SK-N-MC (cell line): ENCODE results near the gene ATP6V1G1.

ENCODE experiments used
- DNase-seq: peaks from one replicate; pipeline ENCODE4 v3.0.0-alpha.2; 2011; ENCODE audit warnings: low read depth, low spot score
- H3K27ac ChIP-seq: fragments of 200-600 bp; sonication (generic); 2 replicates; pipeline ENCODE4 v1.5.1; 2016; ENCODE audit warnings: mixed run types
- H3K36me3 ChIP-seq: fragments of 200-600 bp; sonication (generic); 2 replicates; pipeline ENCODE4 v1.6.1; 2017; ENCODE audit warnings: antibody characterized with exemption, low read length, mixed read lengths; ENCODE audit not compliant: insufficient read depth
- H3K4me3 ChIP-seq: fragments of 200-600 bp; sonication (generic); 2 replicates; pipeline ENCODE4 v1.5.1; 2016
- H3K9ac ChIP-seq: fragments of 200-600 bp; sonication (generic); 2 replicates; pipeline ENCODE4 v1.8.0; 2017; ENCODE audit warnings: mixed run types, mixed read lengths; ENCODE audit not compliant: insufficient read length
- H3K9me3 ChIP-seq: fragments of 200-600 bp; sonication (generic); 2 replicates; pipeline ENCODE4 v1.6.1; 2017; ENCODE audit warnings: low read depth, mild to moderate bottlenecking, antibody characterized with exemption, low read length, moderate library complexity, mixed read lengths
- EZH2 ChIP-seq: fragments of 200-600 bp; sonication (generic); IDR thresholded peaks from one replicate; pipeline ENCODE4 v1.6.1; 2017; ENCODE audit warnings: antibody characterized with exemption
- FOXP2 ChIP-seq: optimal IDR thresholded peaks from 2 replicates; pipeline ENCODE3; 2011; ENCODE audit warnings: mild to moderate bottlenecking, moderate library complexity; ENCODE audit not compliant: insufficient read depth; ENCODE audit errors: extremely low read length, control extremely low read depth
- POLR2AphosphoS5 ChIP-seq: IDR thresholded peaks from 2 replicates; pipeline ENCODE4 v1.6.1; 2012; ENCODE audit warnings: mild to moderate bottlenecking, low read depth, low read length, borderline replicate concordance

Gene ATP6V1G1

GRCh38 chr9:114587345-114588202 is at the start of gene ATP6V1G1:
Gene ATP6V1G1 (plus strand): TSS chr9:114587769. CDS start chr9:114587839, 70 bp downstream.
- Histone ChIP-seq H3K36me3 (peaks cover 7% of the 10 kb centered on the region), H3K9me3 (no peaks in the 10 kb centered on the region), H3K27ac (peak within 1 kb of the TSS; percentile 86), H3K9ac (peak within 1 kb of the TSS; percentile 99), H3K4me3 (peak within 1 kb of the TSS; percentile 96)
- TF ChIP-seq FOXP2 (peak; percentile 32), EZH2 (no peak), POLR2AphosphoS5 (peak; percentile 97)
- peak; percentile 94 for DNase-seq

- TF ChIP-seq FOXP2, result no peak
- no peak for TF ChIP-seq EZH2
- no peak for TF ChIP-seq POLR2AphosphoS5
- Histone ChIP-seq H3K9me3 (no peaks in the 10 kb centered on the region), H3K4me3 (no peak overlapping the region), H3K27ac (no peak overlapping the region), H3K9ac (no peak overlapping the region), H3K36me3 (no peaks in the 10 kb centered on the region)
- no peak for DNase-seq
Observed at GRCh38 chr9:114538241-114538640, 49.3 kb upstream of the ATP6V1G1 start.

GRCh38 chr9:114539701-114540380 is 47.7 kb upstream of the ATP6V1G1 start:
- TF ChIP-seq FOXP2, result no peak
- TF ChIP-seq POLR2AphosphoS5, result no peak
- TF ChIP-seq EZH2, result no peak
- H3K27ac ChIP-seq, result no peak overlapping the region
- H3K9ac ChIP-seq, result no peak overlapping the region
- no peak for DNase-seq
- H3K9me3 ChIP-seq, result no peaks in the 10 kb centered on the region
- no peak overlapping the region for H3K4me3 ChIP-seq
- no peaks in the 10 kb centered on the region for H3K36me3 ChIP-seq

- DNase-seq, result no peak
- no peak overlapping the region for H3K9ac ChIP-seq
- TF ChIP-seq FOXP2, result no peak
- no peak for TF ChIP-seq POLR2AphosphoS5
- no peak for TF ChIP-seq EZH2
Observed at GRCh38 chr9:114545055-114545454, 42.5 kb upstream of the ATP6V1G1 start.

GRCh38 chr9:114546851-114547250 is 40.7 kb upstream of the ATP6V1G1 start:
- DNase-seq, result no peak
- Histone ChIP-seq H3K4me3 (no peak overlapping the region), H3K36me3 (no peaks in the 10 kb centered on the region), H3K27ac (no peak overlapping the region), H3K9ac (no peak overlapping the region), H3K9me3 (no peaks in the 10 kb centered on the region)
- no peak for TF ChIP-seq EZH2
- no peak for TF ChIP-seq FOXP2
- no peak for TF ChIP-seq POLR2AphosphoS5

More at GRCh38 chr9:114545055-114545454, 42.5 kb upstream of the ATP6V1G1 start:
- no peak overlapping the region for H3K27ac ChIP-seq
- H3K4me3 ChIP-seq, result no peak overlapping the region
- H3K9me3 ChIP-seq, result no peaks in the 10 kb centered on the region
- no peaks in the 10 kb centered on the region for H3K36me3 ChIP-seq

- no peak overlapping the region for H3K4me3 ChIP-seq
- no peak overlapping the region for H3K27ac ChIP-seq
- no peak overlapping the region for H3K9ac ChIP-seq
- DNase-seq, result no peak
- TF ChIP-seq FOXP2, result no peak
- TF ChIP-seq POLR2AphosphoS5, result no peak
- TF ChIP-seq EZH2, result no peak
- no peaks in the 10 kb centered on the region for H3K36me3 ChIP-seq
- no peaks in the 10 kb centered on the region for H3K9me3 ChIP-seq
Observed at GRCh38 chr9:114549697-114550330, 37.8 kb upstream of the ATP6V1G1 start.

- DNase-seq, result no peak
- no peaks in the 10 kb centered on the region for H3K9me3 ChIP-seq
- no peaks in the 10 kb centered on the region for H3K36me3 ChIP-seq
- H3K9ac ChIP-seq, result no peak overlapping the region
- H3K27ac ChIP-seq, result no peak overlapping the region
- no peak overlapping the region for H3K4me3 ChIP-seq
- TF ChIP-seq FOXP2 (no peak), EZH2 (no peak), POLR2AphosphoS5 (no peak)
Observed at GRCh38 chr9:114551750-114552685, 35.6 kb upstream of the ATP6V1G1 start.

GRCh38 chr9:114552706-114553105 is 34.9 kb upstream of the ATP6V1G1 start:
- no peak overlapping the region for H3K4me3 ChIP-seq
- no peak overlapping the region for H3K27ac ChIP-seq
- DNase-seq, result no peak
- no peaks in the 10 kb centered on the region for H3K9me3 ChIP-seq
- TF ChIP-seq FOXP2, result no peak
- no peak for TF ChIP-seq POLR2AphosphoS5
- no peak for TF ChIP-seq EZH2
- H3K9ac ChIP-seq, result no peak overlapping the region
- H3K36me3 ChIP-seq, result no peaks in the 10 kb centered on the region
